Ishikawa (cell line): Measurements from ENCODE around the gene KLF16.

Source experiments
- CEBPB ChIP-seq: IDR thresholded peaks from 2 replicates; pipeline ENCODE4 v1.6.1; 2012
- CREB1 ChIP-seq: IDR thresholded peaks from 2 replicates; pipeline ENCODE4 v1.6.1; 2012; ENCODE audit warnings: low read depth
- EGR1 ChIP-seq: IDR thresholded peaks from 2 replicates; pipeline ENCODE4 v1.6.1; 2012
- EP300 ChIP-seq: IDR thresholded peaks from 2 replicates; pipeline ENCODE4 v1.6.1; 2012; ENCODE audit warnings: borderline replicate concordance
- FOXM1 ChIP-seq: IDR thresholded peaks from 2 replicates; pipeline ENCODE4 v1.6.1; 2012; ENCODE audit warnings: low read depth, borderline replicate concordance
- MAX ChIP-seq: IDR thresholded peaks from 2 replicates; pipeline ENCODE4 v1.6.1; 2012
- NFIC ChIP-seq: IDR thresholded peaks from 2 replicates; pipeline ENCODE4 v1.6.1; 2012
- RAD21 ChIP-seq: IDR thresholded peaks from 2 replicates; pipeline ENCODE4 v1.6.1; 2012; ENCODE audit warnings: low read depth
- REST ChIP-seq: IDR thresholded peaks from 2 replicates; pipeline ENCODE4 v1.6.1; 2012; ENCODE audit warnings: low read depth, mild to moderate bottlenecking
- TAF1 ChIP-seq: IDR thresholded peaks from 2 replicates; pipeline ENCODE4 v1.6.1; 2012; ENCODE audit warnings: low read depth, mild to moderate bottlenecking
- TCF12 ChIP-seq: IDR thresholded peaks from 2 replicates; pipeline ENCODE4 v1.6.1; 2012; ENCODE audit warnings: low read depth
- TEAD4 ChIP-seq: IDR thresholded peaks from 2 replicates; pipeline ENCODE4 v1.6.1; 2012
- USF1 ChIP-seq: IDR thresholded peaks from 2 replicates; pipeline ENCODE4 v1.6.1; 2012
- ZBTB7A ChIP-seq: IDR thresholded peaks from 2 replicates; pipeline ENCODE4 v1.6.1; 2012; ENCODE audit warnings: low read depth

KLF16 gene

GRCh38 chr19:1818549-1819195 lies 44.7 kb downstream of the KLF16 start:
- no peak for TF ChIP-seq CEBPB
- TF ChIP-seq FOXM1, result no peak
- TF ChIP-seq RAD21, result no peak
- no peak for TF ChIP-seq EP300
- TF ChIP-seq CREB1, result no peak

- TF ChIP-seq RAD21 (no peak), REST (no peak), USF1 (no peak), MAX (no peak), TAF1 (no peak), EGR1 (no peak), TEAD4 (no peak), NFIC (no peak), TCF12 (no peak), EP300 (no peak), FOXM1 (no peak)
Measured at GRCh38 chr19:1817553-1818179, 45.7 kb downstream of the KLF16 start.

- TF ChIP-seq REST, result no peak
- TF ChIP-seq USF1, result no peak
- no peak for TF ChIP-seq NFIC
- no peak for TF ChIP-seq EP300
- no peak for TF ChIP-seq CEBPB
- TF ChIP-seq EGR1, result no peak
- no peak for TF ChIP-seq ZBTB7A
- no peak for TF ChIP-seq CREB1
Measured at GRCh38 chr19:1816530-1817298, 46.7 kb downstream of the KLF16 start.

- no peak for TF ChIP-seq EP300
- no peak for TF ChIP-seq RAD21
- TF ChIP-seq REST, result no peak
- no peak for TF ChIP-seq TAF1
- TF ChIP-seq USF1, result no peak
- TF ChIP-seq CEBPB, result no peak
- no peak for TF ChIP-seq TCF12
- TF ChIP-seq ZBTB7A, result no peak
- TF ChIP-seq EGR1, result no peak
- no peak for TF ChIP-seq FOXM1
- TF ChIP-seq CREB1, result no peak
Measured at GRCh38 chr19:1815605-1816529, 47.5 kb downstream of the KLF16 start.
